Ectodermal cell (in vitro differentiated cells): Measurements from ENCODE around the gene NEK11.
A peak's percentile ranks its signal among the peaks of the same experiment; 100 is the strongest.

Source experiments
- H3K27ac ChIP-seq: 2 replicates; pipeline ENCODE4 v1.7.0; 2013; ENCODE audit warnings: mild to moderate bottlenecking, low read depth, low read length; ENCODE audit not compliant: insufficient read depth, poor library complexity, severe bottlenecking
- H3K27me3 ChIP-seq: 2 replicates; pipeline ENCODE4 v1.7.0; 2013; ENCODE audit warnings: mild to moderate bottlenecking, low read length; ENCODE audit not compliant: insufficient read depth, control insufficient read depth, poor library complexity, severe bottlenecking
- H3K36me3 ChIP-seq: one replicate; pipeline ENCODE4 v1.7.0; 2013; ENCODE audit warnings: low read length; ENCODE audit not compliant: control insufficient read depth, insufficient read depth
- H3K4me1 ChIP-seq: one replicate; pipeline ENCODE4 v1.7.0; 2013; ENCODE audit warnings: low read length; ENCODE audit not compliant: control insufficient read depth, insufficient read depth
- H3K4me3 ChIP-seq: 2 replicates; pipeline ENCODE4 v1.7.0; 2013; ENCODE audit warnings: low read depth, low read length, control low read depth; ENCODE audit not compliant: insufficient read depth
- H3K9me3 ChIP-seq: 2 replicates; pipeline ENCODE4 v1.7.0; 2013; ENCODE audit warnings: mild to moderate bottlenecking, low read length, moderate library complexity; ENCODE audit not compliant: control insufficient read depth
- WGBS, 2 experiments: methylation state at CpG; one replicate each; pipeline ENCODE4 v1.1.7; 2013; ENCODE audit warnings: missing lambda C conversion rate in 2 of 2; 5-methylcytosine and 5-hydroxymethylcytosine counted together

Gene NEK11

DNA sequence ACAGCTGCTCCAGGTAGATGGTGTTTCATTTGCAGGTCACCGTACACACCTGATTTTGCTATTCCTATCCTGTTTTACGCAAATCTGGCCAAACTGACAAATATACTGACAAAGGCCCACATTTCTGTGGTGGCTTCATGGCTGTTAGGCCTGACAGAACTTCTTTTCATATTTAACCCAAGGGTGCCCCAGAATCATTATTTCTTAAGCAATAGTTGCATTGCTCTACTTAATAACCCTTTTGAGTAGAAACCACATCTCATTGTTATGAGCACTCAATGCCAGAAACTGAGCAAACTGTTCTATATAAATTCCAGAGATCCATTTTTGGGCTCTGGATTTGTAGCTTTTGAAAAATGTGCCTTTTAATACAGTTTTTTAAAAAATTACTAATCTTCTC lies 19.4 kb upstream of the NEK11 start:
- no peaks in the 10 kb centered on the region for H3K4me1 ChIP-seq
- no peak overlapping the region for H3K27ac ChIP-seq
- H3K36me3 ChIP-seq = no peaks in the 10 kb centered on the region
- no peak overlapping the region for H3K4me3 ChIP-seq
- H3K27me3 ChIP-seq = no peaks in the 10 kb centered on the region
- WGBS, 2 experiments = 94 to 97% methylated on average over 2 of the region's 2 CpGs
- no peaks in the 10 kb centered on the region for H3K9me3 ChIP-seq

DNA sequence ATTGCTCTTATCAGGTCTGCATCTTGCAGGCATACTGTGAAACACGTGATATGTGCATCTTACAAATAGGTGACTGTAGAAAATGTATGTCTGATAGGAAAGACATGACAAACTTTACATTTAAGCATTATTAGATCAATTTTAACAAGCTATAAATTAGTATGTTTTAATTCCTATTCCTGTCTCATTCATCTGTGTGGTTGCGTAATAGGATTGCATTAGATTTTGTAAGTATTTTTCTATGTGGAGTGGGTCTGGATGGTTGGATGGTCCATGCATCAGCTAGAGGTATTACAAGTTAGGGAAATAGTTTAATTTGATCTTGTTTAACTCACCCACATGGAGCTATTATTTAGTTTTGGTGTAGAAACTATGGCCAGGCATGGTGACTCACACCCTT lies 18.9 kb upstream of the NEK11 start:
- Histone ChIP-seq H3K27me3 (no peaks in the 10 kb centered on the region), H3K4me3 (no peak overlapping the region), H3K27ac (no peak overlapping the region), H3K9me3 (no peaks in the 10 kb centered on the region), H3K36me3 (no peaks in the 10 kb centered on the region), H3K4me1 (no peaks in the 10 kb centered on the region)
- WGBS, 2 experiments = 94 to 100% methylated on average over 2 of the region's 2 CpGs

DNA sequence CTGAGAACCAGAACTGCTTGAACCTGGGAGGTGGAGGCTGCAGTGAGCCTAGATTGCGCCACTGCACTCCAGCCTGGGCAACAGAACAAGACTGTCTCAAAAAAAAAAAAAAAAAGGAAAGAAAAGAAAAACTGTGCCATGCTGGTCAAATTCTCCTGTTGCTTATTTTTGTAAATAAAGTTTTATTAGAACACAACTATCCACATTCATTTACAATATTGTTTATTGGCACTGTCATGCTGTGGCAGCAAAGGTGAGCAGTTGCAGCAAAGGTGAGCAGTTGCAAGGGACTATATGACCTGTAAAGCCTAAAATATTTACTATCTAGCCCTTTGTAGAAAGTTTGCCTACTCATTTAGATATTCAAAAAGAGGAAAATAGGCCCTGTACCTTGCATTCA lies 18.4 kb upstream of the NEK11 start:
- H3K36me3 ChIP-seq = no peaks in the 10 kb centered on the region
- no peak overlapping the region for H3K27ac ChIP-seq
- no peaks in the 10 kb centered on the region for H3K9me3 ChIP-seq
- no peaks in the 10 kb centered on the region for H3K4me1 ChIP-seq
- WGBS, 2 experiments = 91 to 100% methylated on average over 1 of the region's 1 CpG
- no peak overlapping the region for H3K4me3 ChIP-seq
- H3K27me3 ChIP-seq = no peaks in the 10 kb centered on the region

DNA sequence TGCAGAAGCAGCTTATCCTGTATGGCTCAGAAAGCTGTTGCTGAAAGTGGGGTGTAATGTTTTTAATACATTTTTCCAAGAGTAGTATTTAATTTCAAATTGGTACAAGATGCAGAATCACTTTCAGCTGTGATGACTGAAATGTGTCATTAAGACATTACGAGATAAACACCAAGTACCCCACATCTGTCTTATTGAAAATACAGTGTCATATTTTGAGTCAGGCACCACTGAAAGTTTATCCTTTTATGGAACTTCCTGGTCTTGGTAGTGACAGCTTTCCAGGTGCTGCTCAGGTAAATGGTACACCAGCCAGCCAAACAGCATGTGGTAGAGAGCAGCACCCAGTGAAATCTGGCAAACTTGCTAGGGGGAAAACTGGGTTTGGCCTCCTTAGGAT lies 17.0 kb upstream of the NEK11 start:
- WGBS, 2 experiments = 80 to 96% methylated on average over 1 of the region's 1 CpG
- Histone ChIP-seq H3K27me3 (no peaks in the 10 kb centered on the region), H3K36me3 (peaks cover 4% of the 10 kb centered on the region), H3K4me1 (no peaks in the 10 kb centered on the region), H3K4me3 (no peak overlapping the region), H3K27ac (no peak overlapping the region), H3K9me3 (no peaks in the 10 kb centered on the region)

DNA sequence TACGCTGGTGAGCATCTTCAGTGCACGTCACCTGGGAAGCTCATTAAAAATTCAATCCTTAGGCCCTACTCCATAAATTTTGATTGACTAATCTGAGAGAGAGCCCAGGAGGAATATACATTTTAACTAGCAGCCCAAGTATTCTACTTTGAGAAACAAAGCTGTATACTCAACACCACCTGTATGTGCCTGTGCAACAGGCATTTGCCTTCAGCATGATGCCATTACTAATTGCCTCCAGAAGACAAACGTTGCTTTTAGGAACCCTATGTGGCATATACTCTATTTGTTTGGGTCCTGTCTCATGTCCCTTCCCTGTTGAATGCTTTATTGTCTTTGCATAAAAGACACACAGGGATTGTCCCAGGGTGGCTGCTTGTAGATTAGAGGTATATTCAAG lies 7.7 kb upstream of the NEK11 start:
- H3K4me1 ChIP-seq = peaks cover 7% of the 10 kb centered on the region
- H3K36me3 ChIP-seq = peaks cover 12% of the 10 kb centered on the region
- no peaks in the 10 kb centered on the region for H3K9me3 ChIP-seq
- H3K4me3 ChIP-seq = no peak overlapping the region
- WGBS, 2 experiments = 73 to 88% methylated on average over 3 of the region's 3 CpGs
- H3K27me3 ChIP-seq = no peaks in the 10 kb centered on the region
- no peak overlapping the region for H3K27ac ChIP-seq

DNA sequence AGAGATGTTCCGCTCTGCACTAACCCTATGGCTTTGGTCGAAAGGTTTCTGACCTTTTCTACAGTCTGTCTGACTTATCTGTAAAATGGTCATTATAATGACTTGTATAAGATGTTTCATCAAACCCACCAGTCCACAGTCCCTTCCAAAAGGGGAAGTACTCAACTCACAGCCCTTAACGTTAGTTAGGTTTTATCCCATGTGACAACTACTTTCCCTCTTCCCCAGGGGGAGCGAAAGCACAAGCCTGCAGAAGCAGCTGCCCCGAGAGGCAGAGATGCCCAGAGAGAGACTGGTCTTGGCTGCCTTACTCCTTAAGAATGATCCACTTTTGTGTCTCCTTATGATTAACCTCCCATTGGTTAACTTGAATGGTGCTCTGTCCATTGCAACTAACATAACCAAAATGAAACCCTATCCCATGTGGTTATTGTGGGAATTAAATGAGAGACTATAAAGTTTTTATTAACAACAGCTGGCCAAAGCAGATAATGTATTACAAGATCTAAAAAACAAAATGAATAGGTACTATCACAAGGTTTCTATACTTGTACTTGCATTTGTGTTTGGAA lies 6.5 kb upstream of the NEK11 start:
- Histone ChIP-seq H3K4me1 (peaks cover 7% of the 10 kb centered on the region), H3K9me3 (no peaks in the 10 kb centered on the region), H3K27me3 (no peaks in the 10 kb centered on the region), H3K36me3 (peaks cover 3% of the 10 kb centered on the region), H3K4me3 (no peak overlapping the region), H3K27ac (no peak overlapping the region)
- WGBS, 2 experiments = 71 to 73% methylated on average over 5 of the region's 5 CpGs

DNA sequence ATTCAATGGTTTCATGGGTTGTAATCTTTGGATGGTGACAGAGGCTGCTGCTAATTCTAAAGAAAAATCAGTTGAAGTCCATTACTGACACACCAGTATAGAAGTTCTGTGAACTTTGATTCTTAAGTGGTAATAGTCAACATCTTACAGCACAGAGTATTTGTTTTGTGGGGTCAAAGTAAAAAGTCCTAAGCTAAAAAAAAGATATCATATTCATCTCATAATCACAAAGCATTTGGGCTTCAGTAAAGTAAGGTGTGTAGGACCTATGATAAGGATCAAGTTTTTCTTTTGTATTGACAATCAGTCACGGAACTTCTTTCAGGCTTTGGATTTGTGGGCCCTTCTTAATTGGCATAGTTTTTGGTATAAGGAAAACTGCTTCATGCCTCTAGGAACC lies 1.1 kb upstream of the NEK11 start:
- no peaks in the 10 kb centered on the region for H3K9me3 ChIP-seq
- H3K4me3 ChIP-seq = peak overlapping the region; percentile 69
- no peaks in the 10 kb centered on the region for H3K4me1 ChIP-seq
- no peaks in the 10 kb centered on the region for H3K36me3 ChIP-seq
- H3K27ac ChIP-seq = no peak overlapping the region
- no peaks in the 10 kb centered on the region for H3K27me3 ChIP-seq
- 100% methylated on average over 1 of the region's 1 CpG for WGBS, 2 experiments

DNA sequence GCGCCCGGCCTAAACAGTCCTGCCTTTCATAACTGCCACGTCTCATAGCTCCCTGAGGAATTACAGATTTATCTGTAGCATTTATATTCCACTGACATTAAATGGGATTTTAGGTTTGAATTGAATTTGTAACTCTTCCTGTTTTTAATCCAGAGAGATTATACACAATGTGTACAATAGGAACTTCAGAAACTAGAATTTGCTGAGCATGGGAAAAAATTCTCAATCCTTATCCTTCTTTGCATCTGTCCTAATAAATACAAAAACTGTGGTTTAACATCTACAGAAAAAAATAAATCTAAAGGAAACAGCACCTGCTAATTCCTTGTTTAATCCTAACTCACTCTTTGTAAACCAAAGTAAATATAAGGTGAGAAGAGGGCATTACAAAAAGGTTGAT lies 2.2 kb downstream of the NEK11 start:
- Histone ChIP-seq H3K27ac (no peak overlapping the region), H3K27me3 (no peaks in the 10 kb centered on the region), H3K36me3 (no peaks in the 10 kb centered on the region), H3K9me3 (no peaks in the 10 kb centered on the region), H3K4me3 (no peak overlapping the region), H3K4me1 (no peaks in the 10 kb centered on the region)
- 90 to 100% methylated on average over 2 to 3 of the region's 3 CpGs for WGBS, 2 experiments

DNA sequence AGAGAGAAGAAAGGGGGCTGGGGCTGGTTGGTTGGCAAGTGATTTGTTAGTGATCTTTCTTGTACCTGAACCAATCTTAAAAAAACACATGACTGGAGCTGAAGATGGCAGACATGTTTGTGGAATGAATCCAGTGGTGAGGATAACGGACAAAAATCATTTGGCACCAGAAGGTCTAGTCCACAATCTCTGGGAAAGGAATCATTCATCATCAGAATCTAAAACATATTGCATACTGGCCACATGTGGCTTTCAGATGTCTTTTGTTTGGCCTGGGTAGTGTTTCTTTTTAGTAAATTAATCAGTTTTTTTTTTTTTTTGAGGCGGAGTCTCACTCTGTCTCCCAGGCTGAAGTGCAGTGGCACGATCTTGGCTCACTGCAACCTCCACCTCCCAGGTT lies 5.0 kb downstream of the NEK11 start:
- Histone ChIP-seq H3K9me3 (no peaks in the 10 kb centered on the region), H3K27ac (no peak overlapping the region), H3K36me3 (no peaks in the 10 kb centered on the region), H3K4me1 (no peaks in the 10 kb centered on the region), H3K27me3 (no peaks in the 10 kb centered on the region), H3K4me3 (no peak overlapping the region)
- WGBS, 2 experiments = 0 to 46% methylated on average over 1 to 2 of the region's 3 CpGs

DNA sequence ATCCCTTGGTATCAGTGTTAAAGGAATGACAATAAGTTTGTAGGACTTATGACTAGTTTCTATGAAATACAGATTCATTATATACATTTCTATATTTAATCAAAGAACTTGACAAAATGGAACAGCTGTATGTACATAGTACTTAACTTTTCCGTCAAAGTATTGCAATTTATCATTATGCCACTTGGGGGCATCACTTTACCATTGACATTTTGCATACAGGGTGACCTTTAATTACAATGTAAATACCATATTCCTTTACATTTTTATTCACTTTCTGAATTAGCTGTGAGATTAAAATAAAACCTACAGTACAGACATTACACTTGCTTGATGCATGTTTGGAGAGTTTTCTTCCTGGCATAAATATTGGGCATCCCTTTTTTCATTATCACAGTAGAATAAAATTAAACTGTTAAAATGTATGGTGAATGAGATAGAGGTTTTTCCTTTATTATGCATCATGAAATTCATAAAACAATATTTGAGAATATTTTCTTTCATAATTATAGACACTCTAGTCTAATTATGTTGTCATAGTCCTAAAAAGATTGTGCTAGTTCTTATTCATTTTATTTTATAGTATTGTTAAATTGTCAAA lies 6.9 kb downstream of the NEK11 start:
- H3K36me3 ChIP-seq = no peaks in the 10 kb centered on the region

More for the DNA sequence above, 6.9 kb downstream of the NEK11 start:
- no peaks in the 10 kb centered on the region for H3K4me1 ChIP-seq
- no peaks in the 10 kb centered on the region for H3K9me3 ChIP-seq
- H3K27ac ChIP-seq = no peak overlapping the region
- H3K4me3 ChIP-seq = no peak overlapping the region
- 0 to 13% methylated on average over 1 of the region's 1 CpG for WGBS, 2 experiments
- no peaks in the 10 kb centered on the region for H3K27me3 ChIP-seq
